HCT116 (cell line): ENCODE data around the gene EVC2. TPM values are rescaled to one million over a fixed set of nuclear protein-coding genes. Genes with fewer than 3 reads are reported as not detected.

Experiments
- ATAC-seq: fragments of 200-7000 bp; cut with Tn5 transposase; 2 replicates; pipeline ENCODE4 v1.9.1; 2020; ENCODE audit warnings: mild to moderate bottlenecking, moderate library complexity
- BruUV-seq: library from RNA; stranded (reverse); fragments of 400-500 nt; replicated peaks from 2 replicates; lab custom pipeline; 2021; lab: Mats Ljungman, UMichigan
- CTCF ChIA-PET: fragments of 300-600 bp; sonication (Branson Sonifier 250); formaldehyde crosslinking; loops from one replicate; lab custom pipeline; 2021; ENCODE audit warnings: antibody characterized with exemption; lab: Charles Lee
- POLR2A ChIA-PET: fragments of 300-600, 350-600 bp; sonication (Branson Sonifier 250); formaldehyde crosslinking; loops from one replicate; lab custom pipeline; 2021; ENCODE audit warnings: antibody characterized with exemption; lab: Charles Lee
- RAD21 ChIA-PET, 2 experiments: fragments of 300-600 bp; sonication (Branson Sonifier 250); formaldehyde crosslinking; loops; one replicate each; lab custom pipeline; 2023; ENCODE audit warnings: low total read pairs in 2 of 2; ENCODE audit not compliant: uncharacterized antibody in 2 of 2, unreplicated experiment in 2 of 2, low non-redundant PET in 1 of 2; lab: Charles Lee
- DNase-seq: peaks from one replicate; pipeline ENCODE4 v3.0.0-alpha.2; 2010; ENCODE audit warnings: low read depth, low spot score
- H2AFZ ChIP-seq: fragments of 200-600 bp; shearing (Covaris generic), sonication (generic); 2 replicates; pipeline ENCODE4 v1.6.1; 2017; ENCODE audit warnings: low read depth, mixed run types, mixed read lengths, antibody characterized with exemption, low read length; ENCODE audit not compliant: poor library complexity, severe bottlenecking
- H3K27ac ChIP-seq: 2 replicates; pipeline ENCODE4 v1.5.1; 2012; ENCODE audit warnings: low read depth, low read length
- H3K27me3 ChIP-seq: fragments of 200-600 bp; sonication (generic); 2 replicates; pipeline ENCODE4 v1.6.1; 2016; ENCODE audit warnings: mixed run types, low read length, mixed read lengths; ENCODE audit not compliant: insufficient read depth
- H3K36me3 ChIP-seq, 2 experiments: fragments of 200-500 bp in 1 of 2; fragments of 200-600 bp in 1 of 2; sonication (Bioruptor generic) in 1 of 2; sonication (generic) in 1 of 2; 2 replicates each; pipeline versions ENCODE4 v1.5.1 to v1.6.1; 2014 to 2016; ENCODE audit warnings: low read length in 2 of 2, inconsistent platforms in 1 of 2, mixed read lengths in 1 of 2, mixed run types in 1 of 2; ENCODE audit not compliant: insufficient read depth in 2 of 2, control insufficient read depth in 1 of 2
- H3K4me1 ChIP-seq, 2 experiments: fragments of 200-600 bp in 1 of 2; sonication (generic) in 1 of 2; 2 replicates each; pipeline versions ENCODE4 v1.5.1 to v1.6.1; 2012 to 2017; ENCODE audit warnings: low read length in 2 of 2, inconsistent platforms in 1 of 2, mild to moderate bottlenecking in 1 of 2, mixed read lengths in 1 of 2, mixed run types in 1 of 2, moderate library complexity in 1 of 2; ENCODE audit not compliant: insufficient read depth in 2 of 2, control insufficient read depth in 1 of 2
- H3K4me2 ChIP-seq: fragments of 200-600 bp; sonication (generic); 2 replicates; pipeline ENCODE4 v1.6.1; 2017; ENCODE audit warnings: mixed run types, low read length, mixed read lengths
- H3K4me3 ChIP-seq, 2 experiments: fragments of 200-600 bp in 1 of 2; sonication (generic) in 1 of 2; replicated peaks in 1 of 2; 2 replicates each; pipeline ENCODE4 v1.5.1; 2011 to 2016; ENCODE audit warnings: low read length in 2 of 2, control low read depth in 1 of 2, low read depth in 1 of 2, mild to moderate bottlenecking in 1 of 2, mixed read lengths in 1 of 2, mixed run types in 1 of 2
- H3K79me2 ChIP-seq: fragments of 200-600 bp; sonication (generic); 2 replicates; pipeline ENCODE4 v1.6.1; 2017; ENCODE audit warnings: mild to moderate bottlenecking, mixed run types, low read length, moderate library complexity, mixed read lengths; ENCODE audit not compliant: insufficient read depth
- H3K9ac ChIP-seq: fragments of 200-600 bp; sonication (generic); 2 replicates; pipeline ENCODE4 v1.6.1; 2016; ENCODE audit warnings: low read length, mixed read lengths
- H3K9me2 ChIP-seq: fragments of 200-600 bp; sonication (generic), shearing (Covaris generic); 2 replicates; pipeline ENCODE4 v1.6.1; 2017; ENCODE audit warnings: mixed run types, mild to moderate bottlenecking, moderate library complexity; ENCODE audit not compliant: insufficient read depth
- H3K9me3 ChIP-seq, 2 experiments: fragments of 200-500 bp in 1 of 2; fragments of 200-600 bp in 1 of 2; sonication (Bioruptor generic) in 1 of 2; sonication (generic) in 1 of 2; 2 replicates each; pipeline ENCODE4 v1.6.1; 2014 to 2017; ENCODE audit warnings: low read length in 2 of 2, mixed read lengths in 2 of 2, inconsistent platforms in 1 of 2, low read depth in 1 of 2, mild to moderate bottlenecking in 1 of 2, mixed run types in 1 of 2, moderate library complexity in 1 of 2; ENCODE audit not compliant: control insufficient read depth in 1 of 2, insufficient read depth in 1 of 2
- H4K20me1 ChIP-seq: fragments of 200-600 bp; sonication (generic), shearing (Covaris generic); 2 replicates; pipeline ENCODE4 v1.6.1; 2017; ENCODE audit warnings: mixed run types, mild to moderate bottlenecking, moderate library complexity; ENCODE audit not compliant: insufficient read depth
- CBX3 ChIP-seq: IDR thresholded peaks from 2 replicates; pipeline ENCODE4 v1.6.1; 2012; ENCODE audit warnings: low read depth
- EZH2 ChIP-seq: fragments of 200-600 bp; sonication (generic); IDR thresholded peaks from 2 replicates; pipeline ENCODE4 v1.6.1; 2017; ENCODE audit warnings: antibody characterized with exemption, mixed run types
- EZH2phosphoT487 ChIP-seq: fragments of 200-600 bp; IDR thresholded peaks from 2 replicates; pipeline ENCODE4 v1.6.1; 2018; ENCODE audit warnings: antibody characterized with exemption, borderline replicate concordance
- FOSL1 ChIP-seq: IDR thresholded peaks from 2 replicates; pipeline ENCODE4 v1.6.1; 2012; ENCODE audit warnings: low read depth
- POLR2A ChIP-seq: IDR thresholded peaks from 2 replicates; pipeline ENCODE4 v1.7.0; 2011; ENCODE audit warnings: borderline replicate concordance; ENCODE audit not compliant: insufficient read depth, insufficient read length; ENCODE audit errors: extremely low read depth
- POLR2AphosphoS5 ChIP-seq: IDR thresholded peaks from 2 replicates; pipeline ENCODE4 v1.6.1; 2011; ENCODE audit warnings: mild to moderate bottlenecking, low read depth, low read length, moderate library complexity
- RAD21 ChIP-seq: IDR thresholded peaks from 2 replicates; pipeline ENCODE4 v1.6.1; 2012; ENCODE audit warnings: low read depth, mild to moderate bottlenecking
- REST ChIP-seq: IDR thresholded peaks from 2 replicates; pipeline ENCODE4 v1.6.1; 2012; ENCODE audit warnings: low read depth
- SIN3A ChIP-seq: IDR thresholded peaks from 2 replicates; pipeline ENCODE4 v1.6.1; 2012; ENCODE audit warnings: low read depth
- SP1 ChIP-seq: IDR thresholded peaks from 2 replicates; pipeline ENCODE4 v1.6.1; 2012; ENCODE audit warnings: low read depth
- SRF ChIP-seq: IDR thresholded peaks from 2 replicates; pipeline ENCODE4 v1.6.1; 2012; ENCODE audit warnings: low read depth
- YY1 ChIP-seq: IDR thresholded peaks from 2 replicates; pipeline ENCODE4 v1.6.1; 2011; ENCODE audit warnings: low read length, low read depth, moderate library complexity, mild to moderate bottlenecking; ENCODE audit not compliant: insufficient replicate concordance; ENCODE audit errors: extremely low read depth
- ZBTB33 ChIP-seq: IDR thresholded peaks from 2 replicates; pipeline ENCODE4 v1.6.1; 2011; ENCODE audit warnings: mild to moderate bottlenecking, low read length, moderate library complexity; ENCODE audit not compliant: insufficient replicate concordance; ENCODE audit errors: extremely low read depth
- intact Hi-C: fragments of 100-400 bp; cut with micrococcal nuclease; formaldehyde crosslinking; loops from 2 replicates; pipeline ENCODE4 v1.10.0; 2022
- total RNA-seq: library from RNA; stranded (reverse); gene quantifications from one replicate; pipeline ENCODE4 v1.2.1, GENCODE V29; 2021; ENCODE audit not compliant: unreplicated experiment
- TF ChIP-seq, protein P1 (sequence below), 3 experiments: fragments of 200-600 bp in 1 of 3; sonication (generic) in 1 of 3; IDR thresholded peaks in 2 of 3; conservative IDR thresholded peaks in 1 of 3; 2 replicates each; pipeline ENCODE4 v1.5.1; 2012 to 2017; ENCODE audit warnings: low read depth in 2 of 3, low read length in 2 of 3, antibody characterized with exemption in 1 of 3, borderline replicate concordance in 1 of 3, control low read depth in 1 of 3, mild to moderate bottlenecking in 1 of 3, mixed read lengths in 1 of 3, mixed run types in 1 of 3, moderate library complexity in 1 of 3; ENCODE audit not compliant: insufficient read depth in 1 of 3
- TF ChIP-seq, protein P2 (sequence below): IDR thresholded peaks from 2 replicates; pipeline ENCODE4 v1.6.1; 2012

Gene EVC2
- total RNA-seq, 1 experiment from 2014 or later = not detected

- no peak for TF ChIP-seq REST
- no peak for TF ChIP-seq SIN3A
- TF ChIP-seq FOSL1 = no peak
- TF ChIP-seq CBX3 = no peak
- TF ChIP-seq EZH2 = no peak
- no peak for TF ChIP-seq RAD21
- TF ChIP-seq POLR2A = no peak
- no peak for TF ChIP-seq EZH2phosphoT487
Observed at GRCh38 chr4:5750052-5750945, 41.9 kb upstream of the EVC2 start (continued).

DNA sequence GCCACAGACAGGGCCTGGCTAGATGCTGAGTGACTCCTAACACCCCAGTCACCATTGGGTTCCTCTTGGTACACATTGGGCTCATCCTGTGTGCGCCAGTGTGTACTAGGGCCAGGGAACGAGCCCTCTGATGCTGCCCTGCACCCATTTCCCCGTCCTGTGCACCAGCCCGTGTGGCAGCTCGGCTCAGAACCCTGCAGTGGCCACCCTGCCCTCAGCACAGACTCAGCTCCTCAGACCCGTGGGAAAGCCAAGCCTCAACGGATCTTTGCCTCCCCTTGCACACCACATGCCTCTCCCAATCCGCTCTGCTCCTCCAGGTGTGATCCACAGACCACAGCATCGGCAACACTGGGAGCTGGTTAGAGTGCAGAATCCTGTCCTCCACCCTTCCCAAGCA is 41.2 kb upstream of the EVC2 start:
- no TSS peak for BruUV-seq
- intact Hi-C loops = no loop called here
- no peaks in the 10 kb centered on the region for H4K20me1 ChIP-seq
- H3K27me3 ChIP-seq = no peaks in the 10 kb centered on the region
- H2AFZ ChIP-seq = no peak overlapping the region
- no peak overlapping the region for H3K27ac ChIP-seq
- no peaks in the 10 kb centered on the region for H3K79me2 ChIP-seq
- CTCF ChIA-PET = no interaction called here
- ATAC-seq (no peak), DNase-seq (no peak)
- H3K4me1 ChIP-seq = peaks cover 10 to 43% of the 10 kb centered on the region in 2 experiments
- POLR2A ChIA-PET = no interaction called here
- RAD21 ChIA-PET = no interaction called here
- H3K36me3 ChIP-seq = no peaks in the 10 kb centered on the region
- H3K4me2 ChIP-seq = no peak overlapping the region
- H3K9ac ChIP-seq = no peak overlapping the region
- H3K4me3 ChIP-seq = no peak overlapping the region
- no peaks in the 10 kb centered on the region for H3K9me3 ChIP-seq
- no peaks in the 10 kb centered on the region for H3K9me2 ChIP-seq
- no peak for TF ChIP-seq CBX3
- TF ChIP-seq SIN3A = no peak
- no peak for TF ChIP-seq YY1
- no peak for TF ChIP-seq SRF
- TF ChIP-seq SP1 = no peak
- no peak for TF ChIP-seq EZH2phosphoT487
- TF ChIP-seq ZBTB33 = no peak
- TF ChIP-seq, protein P1, sequence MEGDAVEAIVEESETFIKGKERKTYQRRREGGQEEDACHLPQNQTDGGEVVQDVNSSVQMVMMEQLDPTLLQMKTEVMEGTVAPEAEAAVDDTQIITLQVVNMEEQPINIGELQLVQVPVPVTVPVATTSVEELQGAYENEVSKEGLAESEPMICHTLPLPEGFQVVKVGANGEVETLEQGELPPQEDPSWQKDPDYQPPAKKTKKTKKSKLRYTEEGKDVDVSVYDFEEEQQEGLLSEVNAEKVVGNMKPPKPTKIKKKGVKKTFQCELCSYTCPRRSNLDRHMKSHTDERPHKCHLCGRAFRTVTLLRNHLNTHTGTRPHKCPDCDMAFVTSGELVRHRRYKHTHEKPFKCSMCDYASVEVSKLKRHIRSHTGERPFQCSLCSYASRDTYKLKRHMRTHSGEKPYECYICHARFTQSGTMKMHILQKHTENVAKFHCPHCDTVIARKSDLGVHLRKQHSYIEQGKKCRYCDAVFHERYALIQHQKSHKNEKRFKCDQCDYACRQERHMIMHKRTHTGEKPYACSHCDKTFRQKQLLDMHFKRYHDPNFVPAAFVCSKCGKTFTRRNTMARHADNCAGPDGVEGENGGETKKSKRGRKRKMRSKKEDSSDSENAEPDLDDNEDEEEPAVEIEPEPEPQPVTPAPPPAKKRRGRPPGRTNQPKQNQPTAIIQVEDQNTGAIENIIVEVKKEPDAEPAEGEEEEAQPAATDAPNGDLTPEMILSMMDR (IDR thresholded peaks at IDR 0.05 in 2 of 3, conservative IDR thresholded peaks at IDR 0.05 in 1 of 3; ENCODE audit: borderline replicate concordance in 1 of 3, insufficient read depth in 1 of 3, low read depth in 2 of 3, low read length in 2 of 3) = no peak
- no peak for TF ChIP-seq POLR2AphosphoS5
- TF ChIP-seq POLR2A = no peak
- TF ChIP-seq, protein P2, sequence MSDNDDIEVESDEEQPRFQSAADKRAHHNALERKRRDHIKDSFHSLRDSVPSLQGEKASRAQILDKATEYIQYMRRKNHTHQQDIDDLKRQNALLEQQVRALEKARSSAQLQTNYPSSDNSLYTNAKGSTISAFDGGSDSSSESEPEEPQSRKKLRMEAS = no peak
